NB4 (cell line): Measurements from ENCODE around the gene GSTA5.

Source experiments
- CTCF ChIP-seq: IDR thresholded peaks from one replicate; pipeline ENCODE4 v1.5.1; 2012; ENCODE audit warnings: low read depth, low read length
- MYC ChIP-seq: IDR thresholded peaks from 2 replicates; pipeline ENCODE4 v1.6.1; 2011; ENCODE audit warnings: low read depth, low read length
- POLR2A ChIP-seq: IDR thresholded peaks from 2 replicates; pipeline ENCODE4 v1.6.1; 2011; ENCODE audit warnings: mild to moderate bottlenecking; ENCODE audit not compliant: insufficient read length; ENCODE audit errors: extremely low read depth

DNA sequence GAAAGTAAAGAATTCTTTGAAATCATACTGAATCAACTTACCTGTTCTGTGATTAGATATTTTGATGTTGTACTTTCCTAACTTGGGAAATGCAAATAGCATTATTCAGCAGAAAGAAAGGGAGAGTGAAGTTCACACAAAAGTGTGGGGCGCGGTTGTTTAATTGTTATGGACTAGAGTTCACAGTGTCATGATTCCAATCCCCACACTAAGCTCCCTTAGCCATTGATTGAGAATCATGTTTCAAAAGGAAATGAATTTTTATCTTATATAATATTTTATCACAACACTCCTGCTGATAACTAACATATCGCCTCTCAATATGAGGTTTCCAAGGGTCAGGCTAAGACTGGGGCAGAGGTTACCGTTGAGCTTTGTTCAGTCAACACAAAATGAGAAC, 3.0 kb upstream of the GSTA5 start:
- no peak for TF ChIP-seq CTCF
- TF ChIP-seq POLR2A: no peak
- no peak for TF ChIP-seq MYC
